Activated gamma-delta T cell treated with Interleukin-2 at 50 U/mL for 16 hours (primary cell): Measurements from ENCODE around the gene KRT72.

Experiments
- DNase-seq: peaks from one replicate; pipeline ENCODE4 v3.0.0-alpha.2; 2020

KRT72 gene

GRCh38 chr12:52629281-52630007 is 28.2 kb upstream of the KRT72 start:
- no peak for DNase-seq

GRCh38 chr12:52628841-52629240 is 27.6 kb upstream of the KRT72 start:
- DNase-seq, result no peak

- no peak for DNase-seq
These were observed 26.8 kb upstream of the KRT72 start for GRCh38 chr12:52628111-52628507.

GRCh38 chr12:52627395-52628110 is 26.3 kb upstream of the KRT72 start:
- no peak for DNase-seq

DNA sequence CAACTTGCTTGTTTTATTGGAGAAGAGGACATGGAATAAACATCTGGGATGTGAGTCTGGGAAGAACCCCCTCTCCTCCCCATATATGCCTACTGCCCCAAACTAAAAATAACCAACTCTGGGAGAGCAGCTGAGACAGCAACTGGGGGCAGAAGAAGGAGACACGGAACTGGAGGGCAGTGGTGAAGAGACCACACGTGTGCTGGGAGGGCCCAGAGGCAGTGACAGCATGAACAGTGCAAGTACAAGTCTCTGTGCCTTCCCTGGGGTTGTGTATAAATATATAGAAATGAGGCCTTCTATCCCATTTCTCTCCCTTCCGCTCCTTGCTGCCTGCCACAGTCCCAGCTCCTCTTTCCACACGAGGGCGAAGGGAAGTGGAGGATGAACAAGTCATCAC is 21.1 kb upstream of the KRT72 start:
- no peak for DNase-seq

GRCh38 chr12:52618866-52619265 is 17.6 kb upstream of the KRT72 start:
- no peak for DNase-seq

DNA sequence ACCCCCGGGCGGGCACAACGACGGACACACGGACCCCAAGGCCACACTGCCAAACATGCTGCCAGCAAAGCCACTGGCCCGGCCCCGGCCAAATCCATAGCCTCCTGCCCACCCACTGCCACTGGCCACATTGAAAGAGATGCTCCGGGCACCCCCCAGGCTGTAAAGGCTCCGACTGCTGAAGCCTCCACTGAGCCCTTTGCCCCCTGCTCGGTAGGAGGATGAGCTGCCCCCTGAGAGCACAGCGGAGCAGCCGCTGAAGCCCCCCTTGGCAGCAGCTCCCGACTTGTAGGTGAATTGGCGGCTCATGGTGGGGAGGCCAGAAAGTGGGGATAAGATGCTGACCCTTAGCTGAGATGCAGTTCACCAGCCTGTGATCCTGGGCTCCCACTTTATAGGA is 17.0 kb upstream of the KRT72 start, which contains the start of gene KRT73:
TSS of gene KRT73 (minus strand) at position 344 of the 400 bp plus-strand sequence. CDS start at position 309, 35 bp downstream.
- no peak for DNase-seq

GRCh38 chr12:52617403-52617785 is 16.1 kb upstream of the KRT72 start:
- DNase-seq, result no peak

DNA sequence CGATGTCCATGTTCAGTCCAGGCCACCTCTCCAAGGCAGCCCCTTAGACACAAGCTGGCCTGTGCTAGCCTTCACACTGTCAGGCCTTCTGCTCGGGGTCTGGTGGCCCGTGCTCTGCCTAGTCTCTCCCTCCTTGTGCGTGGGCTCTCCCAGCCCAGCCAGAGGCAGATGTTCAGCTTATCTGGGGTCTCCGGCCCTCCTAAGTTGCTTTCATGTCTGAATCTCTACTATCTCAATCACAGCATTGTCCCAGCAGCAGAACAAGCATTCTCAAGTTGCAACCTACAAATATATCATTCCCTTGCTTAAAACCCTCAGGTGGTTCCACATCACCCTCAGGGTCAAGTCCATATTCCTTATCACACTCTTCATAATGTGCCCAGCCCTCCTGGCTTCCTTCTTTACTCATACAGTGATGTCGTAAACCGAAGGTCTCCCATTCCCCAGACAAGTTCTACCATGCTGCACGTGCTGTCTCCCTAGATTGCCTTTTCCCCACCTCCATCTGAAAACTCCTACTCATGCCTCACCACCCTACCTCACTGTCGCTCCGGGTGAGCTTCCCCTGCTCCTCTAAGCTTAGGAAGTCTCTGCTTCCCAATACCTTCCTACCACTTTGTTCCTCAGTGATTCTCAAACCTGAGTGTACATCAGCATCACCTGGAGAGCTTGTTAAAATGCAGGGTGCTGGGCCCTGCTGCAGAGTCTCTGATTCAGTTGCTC is 15.6 kb upstream of the KRT72 start:
- no peak for DNase-seq

DNA sequence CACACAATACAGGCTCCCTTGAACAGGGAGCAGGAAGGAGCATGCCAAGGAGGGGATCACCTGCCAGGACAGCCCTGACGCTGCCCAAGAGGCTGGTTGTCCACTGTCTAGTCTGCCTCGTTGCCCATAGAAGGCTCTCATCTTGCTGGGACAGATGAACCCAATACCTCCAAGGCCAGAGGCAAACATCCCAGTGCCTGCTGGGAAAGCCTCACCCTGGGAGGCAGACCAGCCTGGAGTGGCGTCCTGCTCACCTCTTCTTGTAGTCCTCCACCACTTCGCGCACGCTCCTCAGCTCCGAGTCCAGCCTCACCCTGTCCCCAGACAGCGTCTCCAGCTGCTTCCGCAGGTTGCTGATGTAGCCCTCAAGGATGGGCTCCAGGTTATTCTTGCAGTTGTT is 14.6 kb upstream of the KRT72 start:
- DNase-seq, result no peak

DNA sequence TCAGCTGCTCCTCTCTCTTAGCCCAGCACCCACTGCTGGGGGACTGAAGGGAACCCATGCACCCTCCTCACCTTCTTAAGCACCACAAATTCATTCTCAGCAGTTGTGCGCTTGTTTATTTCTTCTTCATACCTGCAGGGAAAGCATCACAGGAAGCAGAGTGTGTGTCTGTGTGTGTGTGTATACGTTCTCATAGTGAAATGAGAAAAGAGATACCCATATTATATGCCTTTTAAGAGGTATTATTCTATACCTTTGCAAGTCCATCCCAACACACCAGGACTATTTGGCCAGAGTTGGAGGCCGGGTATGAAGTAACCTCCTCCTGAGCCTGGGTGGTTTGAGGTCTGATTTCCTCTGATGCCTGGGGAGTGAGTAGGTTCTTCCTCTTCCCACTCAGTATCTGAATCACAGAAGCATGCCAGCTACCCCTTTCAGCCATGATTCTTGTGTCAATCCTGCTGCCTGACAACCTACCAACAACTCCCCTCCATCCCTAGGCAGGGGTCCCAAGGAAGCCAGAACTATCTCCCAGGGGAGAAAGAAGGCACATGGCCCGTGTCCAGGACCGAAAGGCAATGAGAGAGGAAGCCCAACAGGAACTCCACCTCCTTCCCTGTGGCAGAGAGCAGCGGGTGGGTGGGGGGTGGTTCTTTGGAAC is 14.1 kb upstream of the KRT72 start:
- no peak for DNase-seq

- DNase-seq, result no peak
These were observed 13.3 kb upstream of the KRT72 start for GRCh38 chr12:52614381-52615207.

GRCh38 chr12:52613384-52614030 is 12.2 kb upstream of the KRT72 start:
- peak; percentile 2 for DNase-seq

- peak; percentile 1 for DNase-seq
These were observed 11.4 kb upstream of the KRT72 start for GRCh38 chr12:52612431-52613383.

GRCh38 chr12:52611080-52611468 is 9.8 kb upstream of the KRT72 start:
- peak; percentile 2 for DNase-seq

DNA sequence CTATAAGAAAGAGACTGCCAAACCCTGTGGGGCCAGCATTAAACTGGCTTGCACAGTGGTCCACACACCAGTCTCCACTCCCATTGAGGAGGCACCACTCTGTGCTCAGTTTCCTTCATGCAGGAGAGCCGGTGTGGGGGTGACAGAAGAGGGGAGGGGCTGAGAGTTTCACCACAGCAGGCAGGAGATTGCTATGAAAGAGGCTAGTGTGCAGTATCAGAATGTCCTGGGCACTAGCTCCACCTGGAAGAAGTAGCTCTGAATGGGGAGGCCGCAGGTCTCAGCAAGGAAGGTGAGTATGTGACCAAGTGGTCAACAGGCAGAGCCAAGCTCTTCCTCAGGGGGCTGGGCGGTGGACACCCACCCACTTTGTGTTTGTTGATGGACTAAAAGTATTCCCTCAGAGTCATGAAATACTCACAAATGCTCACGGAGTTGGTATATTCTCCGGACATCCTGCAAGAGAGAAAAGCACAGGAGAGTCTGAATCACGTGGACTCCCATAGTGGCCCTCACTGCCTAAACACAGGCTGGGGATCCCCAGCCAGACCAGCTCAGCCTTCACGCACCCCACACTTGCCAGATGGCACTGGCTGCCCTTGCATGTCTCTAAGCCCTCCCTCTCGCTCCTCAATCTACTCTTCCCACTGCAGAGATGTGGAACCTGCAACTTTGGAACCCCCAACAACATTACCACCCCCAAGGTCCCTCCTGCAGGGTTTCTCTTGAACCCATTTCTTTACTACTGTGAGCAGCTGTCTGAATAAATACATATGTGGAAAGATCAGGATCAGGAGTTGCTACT is 7.8 kb upstream of the KRT72 start:
- DNase-seq, result peak; percentile 4

DNA sequence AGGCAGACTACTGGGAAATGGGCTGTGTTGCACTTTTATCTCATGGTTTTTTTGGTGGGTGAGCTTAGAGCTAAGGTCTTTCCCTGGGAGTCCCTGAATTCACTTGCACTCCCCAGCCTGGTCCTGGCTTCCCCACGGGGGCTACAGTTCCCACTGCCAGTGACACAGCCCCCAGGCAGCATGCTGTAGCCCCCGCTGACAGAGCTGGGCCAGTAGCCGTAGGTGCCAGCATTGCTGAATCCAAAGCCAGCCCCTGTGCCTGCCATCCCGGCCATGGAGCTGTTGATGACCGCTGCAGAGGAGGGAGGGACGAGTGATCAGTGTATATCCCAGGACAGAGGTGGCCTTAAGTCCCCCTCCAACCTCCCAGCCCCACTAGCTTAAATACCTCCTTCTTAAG is 6.9 kb upstream of the KRT72 start:
- peak; percentile 0 for DNase-seq

- DNase-seq, result no peak
These were observed 6.1 kb upstream of the KRT72 start for GRCh38 chr12:52607314-52607713.

DNA sequence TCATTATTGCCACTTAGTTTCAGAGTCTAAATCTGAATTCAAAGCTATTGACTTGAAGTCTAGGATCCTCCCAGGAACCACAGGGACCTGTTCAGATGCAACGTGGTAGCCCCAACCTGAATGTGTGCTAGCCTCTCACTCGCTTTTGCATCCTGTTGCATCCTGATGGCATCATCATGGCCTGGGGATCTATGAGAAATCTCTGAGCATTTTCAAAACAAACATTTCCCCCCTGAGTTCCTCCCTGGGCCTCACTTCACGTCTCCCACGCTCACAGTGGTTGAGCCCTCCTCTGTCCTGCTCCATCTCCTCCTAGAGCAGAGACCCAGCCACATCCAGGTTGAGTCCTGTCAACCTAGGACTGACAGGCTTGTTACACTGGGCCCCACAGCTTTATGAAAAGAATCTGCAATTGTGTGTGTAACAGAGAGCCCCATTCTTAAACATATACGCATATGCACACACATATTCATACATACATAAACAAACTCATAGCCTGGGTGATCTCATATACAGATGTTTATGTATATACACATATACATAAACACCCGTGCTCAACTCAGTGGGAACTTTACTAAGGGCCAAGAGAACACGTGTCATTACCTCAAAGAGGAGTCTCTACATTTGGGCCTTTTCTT is 5.4 kb upstream of the KRT72 start:
- DNase-seq, result peak; percentile 2
